HG03575 (cell line): ENCODE data around the gene KLF13.

ENCODE experiments used
- ATAC-seq: cut with Tn5 transposase; IDR thresholded peaks from one replicate; pipeline ENCODE4 v1.9.1; 2021; ENCODE audit not compliant: unreplicated experiment, insufficient number of reproducible peaks, low FRiP score; ENCODE audit errors: extremely low read depth

Gene KLF13

GRCh38 chr15:31297575-31298456 is 28.8 kb upstream of the KLF13 start:
- ATAC-seq = no peak

GRCh38 chr15:31298707-31299172 is 27.9 kb upstream of the KLF13 start:
- ATAC-seq = no peak

- no peak for ATAC-seq
Measured at GRCh38 chr15:31300208-31300661, 26.4 kb upstream of the KLF13 start.

GRCh38 chr15:31300981-31301672 is 25.5 kb upstream of the KLF13 start:
- no peak for ATAC-seq

GRCh38 chr15:31301673-31301990 is 25.0 kb upstream of the KLF13 start:
- no peak for ATAC-seq

- ATAC-seq = no peak
Measured at GRCh38 chr15:31302029-31302657, 24.5 kb upstream of the KLF13 start.

GRCh38 chr15:31302778-31303725 is 23.6 kb upstream of the KLF13 start:
- no peak for ATAC-seq

GRCh38 chr15:31303726-31304648 is 22.6 kb upstream of the KLF13 start:
- no peak for ATAC-seq

GRCh38 chr15:31304751-31305365 is 21.8 kb upstream of the KLF13 start:
- ATAC-seq = no peak

GRCh38 chr15:31305375-31305774 is 21.3 kb upstream of the KLF13 start:
- no peak for ATAC-seq

GRCh38 chr15:31305796-31306425 is 20.7 kb upstream of the KLF13 start:
- no peak for ATAC-seq

GRCh38 chr15:31306426-31307269 is 20.0 kb upstream of the KLF13 start:
- no peak for ATAC-seq

- no peak for ATAC-seq
Measured at GRCh38 chr15:31307270-31308184, 19.1 kb upstream of the KLF13 start.

- ATAC-seq = no peak
Measured at GRCh38 chr15:31308185-31308639, 18.4 kb upstream of the KLF13 start.
